GM12865 (cell line): ENCODE measurements around the gene RNF111.
"Not testable (repeated sequence)": the region's sequence is repeated elsewhere in the genome, so short reads cannot be mapped to it uniquely, and the experiment has no call there.

Experiments used
- DNase-seq: peaks from one replicate; pipeline ENCODE4 v3.0.0; 2010; ENCODE audit warnings: low read depth
- H3K4me3 ChIP-seq: 2 replicates; pipeline ENCODE4 v1.5.1; 2011; ENCODE audit warnings: mild to moderate bottlenecking, low read depth, low read length, control low read depth
- TF ChIP-seq, protein P1 (sequence below): IDR thresholded peaks from 2 replicates; pipeline ENCODE4 v1.5.1; 2011; ENCODE audit warnings: low read length, control low read depth, low read depth, inconsistent platforms; ENCODE audit not compliant: insufficient read depth; ENCODE audit errors: missing control alignments

Gene RNF111

DNA sequence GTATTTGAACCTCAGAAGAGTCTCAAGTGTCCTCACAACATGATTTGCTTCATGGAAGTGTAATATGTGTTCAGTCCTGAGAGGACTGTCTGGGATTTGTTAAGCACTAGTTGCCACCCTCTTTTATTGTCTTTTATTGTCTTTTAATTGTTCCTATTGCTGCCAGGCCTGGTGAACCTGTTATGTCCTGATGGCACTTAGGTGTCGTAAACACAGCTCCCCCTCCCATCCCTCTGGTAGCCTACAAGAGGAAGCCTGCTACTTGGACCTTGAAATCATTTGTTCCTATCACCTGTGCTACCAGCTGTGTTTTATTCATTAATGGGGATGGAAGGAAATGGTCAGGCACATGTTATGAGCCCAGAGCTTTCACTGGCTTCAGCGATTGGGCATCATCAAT is 136.8 kb downstream of the RNF111 start:
- TF ChIP-seq, protein P1, sequence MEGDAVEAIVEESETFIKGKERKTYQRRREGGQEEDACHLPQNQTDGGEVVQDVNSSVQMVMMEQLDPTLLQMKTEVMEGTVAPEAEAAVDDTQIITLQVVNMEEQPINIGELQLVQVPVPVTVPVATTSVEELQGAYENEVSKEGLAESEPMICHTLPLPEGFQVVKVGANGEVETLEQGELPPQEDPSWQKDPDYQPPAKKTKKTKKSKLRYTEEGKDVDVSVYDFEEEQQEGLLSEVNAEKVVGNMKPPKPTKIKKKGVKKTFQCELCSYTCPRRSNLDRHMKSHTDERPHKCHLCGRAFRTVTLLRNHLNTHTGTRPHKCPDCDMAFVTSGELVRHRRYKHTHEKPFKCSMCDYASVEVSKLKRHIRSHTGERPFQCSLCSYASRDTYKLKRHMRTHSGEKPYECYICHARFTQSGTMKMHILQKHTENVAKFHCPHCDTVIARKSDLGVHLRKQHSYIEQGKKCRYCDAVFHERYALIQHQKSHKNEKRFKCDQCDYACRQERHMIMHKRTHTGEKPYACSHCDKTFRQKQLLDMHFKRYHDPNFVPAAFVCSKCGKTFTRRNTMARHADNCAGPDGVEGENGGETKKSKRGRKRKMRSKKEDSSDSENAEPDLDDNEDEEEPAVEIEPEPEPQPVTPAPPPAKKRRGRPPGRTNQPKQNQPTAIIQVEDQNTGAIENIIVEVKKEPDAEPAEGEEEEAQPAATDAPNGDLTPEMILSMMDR: no peak
- no peak overlapping the region for H3K4me3 ChIP-seq
- DNase-seq: no peak

DNA sequence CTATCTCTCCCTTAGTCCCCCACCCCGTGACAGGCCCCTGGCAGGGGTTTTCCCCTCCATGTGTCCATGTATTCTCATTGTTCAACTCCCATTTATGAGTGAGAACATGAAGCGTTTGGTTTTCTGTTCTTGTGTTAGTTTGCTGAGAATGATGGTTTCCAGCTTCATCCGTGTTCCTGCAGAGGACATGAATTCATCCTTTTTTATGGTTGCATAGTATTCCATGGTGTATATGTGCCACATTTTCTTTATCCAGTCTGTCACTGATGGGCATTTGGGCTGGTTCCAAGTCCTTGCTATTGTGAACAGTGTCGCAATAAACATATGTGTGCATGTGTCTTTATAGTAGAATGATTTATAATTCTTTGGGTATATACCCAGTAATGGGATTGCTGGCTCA is 138.2 kb downstream of the RNF111 start:
- not testable (repeated sequence) for DNase-seq, H3K4me3 ChIP-seq

DNA sequence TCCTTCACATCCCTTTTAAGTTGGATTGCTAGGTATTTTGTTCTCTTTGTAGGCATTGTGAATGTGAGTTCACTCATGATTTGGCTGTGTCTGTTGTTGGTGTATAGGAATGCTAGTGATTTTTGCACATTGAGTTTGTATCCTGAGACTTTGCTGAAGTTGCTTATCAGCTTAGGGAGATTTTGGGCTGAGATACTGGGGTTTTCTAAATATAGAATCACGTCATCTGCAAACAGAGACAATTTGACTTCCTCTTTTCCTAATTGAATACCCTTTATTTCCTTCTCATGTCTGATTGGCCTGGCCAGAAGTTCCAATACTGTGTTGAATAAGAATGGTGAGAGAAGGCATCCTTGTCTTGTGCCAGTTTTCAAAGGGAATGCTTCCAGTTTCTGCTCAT is 139.8 kb downstream of the RNF111 start:
- not testable (repeated sequence) for H3K4me3 ChIP-seq, DNase-seq

DNA sequence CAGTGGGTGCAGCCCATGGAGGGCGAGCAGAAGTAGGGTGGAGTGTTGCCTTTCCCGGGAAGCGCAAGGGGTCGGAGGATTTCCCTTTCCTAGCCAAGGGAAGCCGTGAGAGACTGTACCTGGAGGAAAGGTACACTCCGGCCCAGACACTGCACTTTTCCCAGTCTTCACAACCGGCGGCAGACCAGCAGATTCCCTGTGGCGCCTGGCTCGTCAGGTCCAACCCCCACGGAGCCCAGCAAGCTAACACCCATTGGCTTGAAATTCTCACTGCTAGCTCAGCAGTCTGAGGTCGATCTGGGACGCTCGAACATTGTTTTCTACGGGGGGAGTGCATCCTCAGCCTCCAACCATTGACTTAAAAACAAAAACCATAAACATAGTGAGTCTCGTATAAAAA is 144.0 kb downstream of the RNF111 start:
- H3K4me3 ChIP-seq: no peak overlapping the region
- DNase-seq: no peak
- TF ChIP-seq, protein P1: no peak

DNA sequence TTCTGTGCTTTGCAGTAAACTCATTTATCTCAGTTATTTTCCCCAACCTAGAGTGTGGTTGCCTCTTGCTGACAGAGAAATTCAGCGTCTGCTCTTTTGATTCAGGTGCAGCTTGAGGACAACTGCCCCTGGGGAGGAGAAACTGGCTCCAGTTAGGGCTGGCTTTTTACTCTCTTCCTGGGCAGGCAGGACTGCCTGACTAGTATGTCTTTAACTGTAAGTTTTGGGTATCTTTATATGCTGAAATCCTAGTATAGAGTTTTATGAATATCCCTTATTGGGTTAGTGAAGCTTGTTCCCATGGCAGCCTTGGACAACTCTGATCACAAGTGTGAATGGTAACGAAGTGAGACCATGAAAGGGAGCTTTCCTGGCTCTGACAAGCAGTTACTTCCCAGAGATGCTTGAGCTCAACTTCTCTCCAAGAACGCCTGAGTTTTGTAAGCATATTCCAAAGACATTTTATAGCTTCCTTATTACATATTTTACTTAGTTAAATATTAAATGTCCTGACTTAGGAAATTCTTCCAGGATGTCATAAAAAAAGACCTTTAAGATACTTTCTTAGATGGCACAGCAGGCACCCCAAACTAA is 144.6 kb downstream of the RNF111 start:
- DNase-seq: no peak
- TF ChIP-seq, protein P1: no peak

DNA sequence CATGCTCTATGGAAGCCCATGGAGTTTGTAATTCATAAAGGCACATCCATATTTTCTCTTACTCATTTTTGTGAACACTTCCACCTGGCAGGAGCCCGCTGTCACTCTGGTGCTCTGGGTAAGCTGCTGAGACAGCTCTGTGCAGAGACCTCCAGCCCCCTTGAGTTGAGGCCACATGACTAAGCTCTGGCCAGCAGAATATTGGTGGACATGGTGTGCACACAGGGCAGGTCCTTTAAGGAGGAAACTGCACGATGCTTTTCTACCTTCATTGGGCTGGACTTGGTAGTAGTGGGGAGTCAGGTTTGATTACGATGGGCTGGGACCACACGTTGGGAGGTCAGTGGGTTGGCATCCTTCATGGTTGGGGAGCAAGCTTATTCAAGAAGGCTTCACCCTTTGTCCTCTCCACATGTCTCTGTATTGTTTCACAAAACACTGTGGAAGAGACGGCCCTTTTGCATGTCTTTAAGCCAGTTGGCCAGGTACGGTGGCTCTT is 146.5 kb downstream of the RNF111 start:
- TF ChIP-seq, protein P1: no peak

More for the DNA sequence above, 144.6 kb downstream of the RNF111 start:
- no peak overlapping the region for H3K4me3 ChIP-seq

DNA sequence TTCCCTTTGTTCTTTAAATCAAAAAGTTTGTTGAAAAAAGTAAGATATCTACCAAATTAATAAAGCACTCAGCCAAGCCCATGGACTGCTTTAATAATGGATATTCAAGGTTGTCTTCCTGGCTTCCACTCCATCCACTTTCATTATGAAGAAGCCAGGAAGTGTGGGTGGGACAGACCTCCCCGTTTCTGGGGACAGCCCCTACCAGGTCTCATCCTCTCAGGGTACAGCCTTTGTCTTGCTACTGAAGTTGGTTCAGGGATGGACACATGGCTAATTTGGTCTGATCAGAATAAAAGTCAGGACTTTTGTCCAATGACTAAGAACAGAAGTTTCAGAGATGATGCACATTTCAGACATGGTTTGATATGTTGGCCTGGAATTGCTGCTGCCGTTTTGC is 150.1 kb downstream of the RNF111 start:
- no peak overlapping the region for H3K4me3 ChIP-seq
- TF ChIP-seq, protein P1: no peak
- no peak for DNase-seq

More for the DNA sequence above, 146.5 kb downstream of the RNF111 start:
- no peak for DNase-seq
- H3K4me3 ChIP-seq: no peak overlapping the region

DNA sequence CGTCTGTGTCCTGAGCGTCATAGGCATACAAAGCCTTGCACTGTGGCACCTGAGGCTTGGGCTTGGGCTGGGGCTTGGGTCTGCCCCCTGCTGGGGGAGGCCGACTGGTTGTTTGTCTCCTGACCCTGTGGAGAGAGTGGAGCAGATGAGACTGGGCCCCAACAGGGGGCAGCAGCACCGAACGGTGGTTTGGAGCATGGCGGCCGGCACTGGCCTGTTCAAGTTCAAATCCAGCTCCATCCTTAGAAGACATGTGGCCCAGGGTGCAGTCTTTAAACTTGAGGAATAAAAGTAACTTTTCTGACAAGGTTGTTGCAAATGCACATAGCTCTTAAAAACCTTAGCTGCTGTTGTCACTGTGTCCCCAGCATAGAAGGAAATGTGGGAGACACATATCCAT is 150.8 kb downstream of the RNF111 start:
- peak; percentile 79 for DNase-seq
- no peak overlapping the region for H3K4me3 ChIP-seq
- TF ChIP-seq, protein P1: peak; percentile 66
